Skeletal muscle cell (primary cell): ENCODE measurements around the gene RIC1.
"Not testable (repeated sequence)": the region's sequence is repeated elsewhere in the genome, so short reads cannot be mapped to it uniquely, and the experiment has no call there.

Source experiments
- DNase-seq: peaks from one replicate; pipeline ENCODE4 v3.0.0-alpha.2; 2010; ENCODE audit warnings: low read depth
- H3K4me3 ChIP-seq: 2 replicates; pipeline ENCODE4 v1.5.1; 2011; ENCODE audit warnings: low read depth, mild to moderate bottlenecking, control low read depth, low read length, moderate library complexity

Gene RIC1

GRCh38 chr9:5628530-5629311, at the start of gene RIC1:
RIC1 (plus strand) TSS chr9:5629107; CDS start chr9:5629310, 203 bp downstream.
- peak within 1 kb of the TSS; percentile 94 for H3K4me3 ChIP-seq
- DNase-seq = peak; percentile 80

- no peak for DNase-seq
These were observed 49.0 kb upstream of the RIC1 start for GRCh38 chr9:5579881-5580280.

GRCh38 chr9:5580650-5581049, 48.3 kb upstream of the RIC1 start:
- no peak for DNase-seq

More at GRCh38 chr9:5579881-5580280, 49.0 kb upstream of the RIC1 start:
- no peak overlapping the region for H3K4me3 ChIP-seq

GRCh38 chr9:5581706-5582105, 47.2 kb upstream of the RIC1 start:
- DNase-seq, H3K4me3 ChIP-seq: not testable (repeated sequence)

More at GRCh38 chr9:5580650-5581049, 48.3 kb upstream of the RIC1 start:
- no peak overlapping the region for H3K4me3 ChIP-seq

- peak; percentile 50 for DNase-seq
- H3K4me3 ChIP-seq = no peak overlapping the region
These were observed 46.1 kb upstream of the RIC1 start for GRCh38 chr9:5582835-5583195.

- no peak for DNase-seq
- H3K4me3 ChIP-seq = no peak overlapping the region
These were observed 42.5 kb upstream of the RIC1 start for GRCh38 chr9:5586391-5586802.

GRCh38 chr9:5587024-5587423, 41.9 kb upstream of the RIC1 start:
- H3K4me3 ChIP-seq = no peak overlapping the region
- peak; percentile 58 for DNase-seq

- DNase-seq = no peak
- no peak overlapping the region for H3K4me3 ChIP-seq
These were observed 36.7 kb upstream of the RIC1 start for GRCh38 chr9:5592231-5592630.

GRCh38 chr9:5592904-5593303, 36.0 kb upstream of the RIC1 start:
- H3K4me3 ChIP-seq = no peak overlapping the region
- no peak for DNase-seq

- DNase-seq = no peak
These were observed 35.0 kb upstream of the RIC1 start for GRCh38 chr9:5593904-5594303.

GRCh38 chr9:5596173-5596572, 32.7 kb upstream of the RIC1 start:
- no peak overlapping the region for H3K4me3 ChIP-seq
- DNase-seq = no peak

More at GRCh38 chr9:5593904-5594303, 35.0 kb upstream of the RIC1 start:
- no peak overlapping the region for H3K4me3 ChIP-seq

GRCh38 chr9:5608298-5609225, 20.3 kb upstream of the RIC1 start:
- no peak for DNase-seq
- no peak overlapping the region for H3K4me3 ChIP-seq

- no peak overlapping the region for H3K4me3 ChIP-seq
- no peak for DNase-seq
These were observed 19.7 kb upstream of the RIC1 start for GRCh38 chr9:5609226-5609596.

- no peak overlapping the region for H3K4me3 ChIP-seq
- no peak for DNase-seq
These were observed 18.4 kb upstream of the RIC1 start for GRCh38 chr9:5610491-5610890.

GRCh38 chr9:5611321-5612184, 17.4 kb upstream of the RIC1 start:
- H3K4me3 ChIP-seq = no peak overlapping the region

GRCh38 chr9:5612185-5612530, 16.7 kb upstream of the RIC1 start:
- no peak for DNase-seq
- H3K4me3 ChIP-seq = no peak overlapping the region

More at GRCh38 chr9:5611321-5612184, 17.4 kb upstream of the RIC1 start:
- no peak for DNase-seq

GRCh38 chr9:5614192-5614591, 14.7 kb upstream of the RIC1 start:
- H3K4me3 ChIP-seq = no peak overlapping the region

GRCh38 chr9:5614985-5615384, 13.9 kb upstream of the RIC1 start:
- H3K4me3 ChIP-seq = no peak overlapping the region

More at GRCh38 chr9:5614192-5614591, 14.7 kb upstream of the RIC1 start:
- no peak for DNase-seq

GRCh38 chr9:5617749-5618148, 11.2 kb upstream of the RIC1 start:
- no peak for DNase-seq

More at GRCh38 chr9:5614985-5615384, 13.9 kb upstream of the RIC1 start:
- no peak for DNase-seq

More at GRCh38 chr9:5617749-5618148, 11.2 kb upstream of the RIC1 start:
- H3K4me3 ChIP-seq = no peak overlapping the region
